MG63 (cell line): ENCODE measurements around the gene TTC23L. TPM values are rescaled to one million over a fixed set of nuclear protein-coding genes. Genes with fewer than 3 reads are reported as not detected.
"Not testable (repeated sequence)": the region's sequence is repeated elsewhere in the genome, so short reads cannot be mapped to it uniquely, and the experiment has no call there.

Experiments used
- DNase-seq: peaks from one replicate; pipeline ENCODE4 v3.0.0-alpha.2; 2020
- H3K27me3 ChIP-seq: fragments of 250-450 bp; sonication (Bioruptor Pico); 2 replicates; pipeline ENCODE4 v1.5.1; 2020; ENCODE audit warnings: mild to moderate bottlenecking, moderate library complexity
- H3K36me3 ChIP-seq: fragments of 250-450 bp; sonication (Bioruptor Pico); 2 replicates; pipeline ENCODE4 v1.5.1; 2020; ENCODE audit warnings: mild to moderate bottlenecking, moderate library complexity
- H3K4me3 ChIP-seq: fragments of 250-450 bp; sonication (Bioruptor Pico); 2 replicates; pipeline ENCODE4 v1.5.1; 2020; ENCODE audit warnings: mild to moderate bottlenecking, moderate library complexity
- H3K9me3 ChIP-seq: fragments of 250-450 bp; sonication (Bioruptor Pico); 2 replicates; pipeline ENCODE4 v1.5.1; 2020; ENCODE audit warnings: mild to moderate bottlenecking, moderate library complexity
- total RNA-seq: library from RNA; depleted of rRNA; stranded (reverse); fragments of >200 nt; shearing (Covaris generic); gene quantifications from 2 replicates; pipeline ENCODE4 v1.2.3, GENCODE V29; 2014; ENCODE audit warnings: low replicate concordance

Gene TTC23L
- total RNA-seq, 1 experiment from 2014 or later: not detected

DNA sequence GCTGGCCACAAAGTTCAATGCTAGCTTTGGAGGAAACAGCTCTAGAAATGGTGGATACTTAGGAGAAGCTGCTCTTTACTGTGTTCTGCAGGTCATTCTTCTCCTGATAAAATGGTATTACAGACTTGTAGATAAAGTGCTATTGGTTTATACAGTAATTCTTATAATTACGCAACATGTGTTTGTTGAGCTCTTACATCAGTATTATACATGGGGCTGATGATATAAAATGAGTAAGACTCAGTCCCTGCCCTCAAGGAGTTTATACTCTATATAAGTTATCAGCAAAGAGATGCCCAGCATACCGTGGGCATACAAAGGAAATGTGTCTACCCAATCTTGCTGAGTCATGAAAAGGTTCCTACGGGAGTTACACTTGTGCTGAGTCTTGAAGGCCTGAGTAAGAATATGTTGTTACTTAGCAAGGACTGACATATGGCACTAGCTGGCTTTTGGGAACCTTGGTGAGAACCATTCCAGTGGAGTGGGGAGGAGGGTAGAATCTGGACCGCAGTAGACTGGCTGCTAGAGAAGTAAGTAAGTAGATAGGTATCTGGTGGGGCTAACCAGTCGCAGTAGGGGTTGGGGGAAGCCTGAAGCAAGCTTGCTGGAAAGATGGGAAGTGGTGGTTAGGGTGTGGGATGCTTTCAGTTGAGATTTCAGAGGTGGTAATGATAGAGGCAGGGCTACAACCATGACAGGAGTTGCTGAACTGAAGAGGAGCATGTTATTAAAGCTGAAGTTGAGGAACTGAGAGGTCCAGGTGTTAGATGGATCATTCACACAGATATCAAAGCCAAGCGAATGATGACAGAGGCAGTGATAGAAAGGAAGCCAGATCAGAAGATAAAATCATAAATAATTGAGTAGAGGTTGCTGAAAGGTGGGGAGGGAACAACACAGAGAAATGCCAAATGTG is 11.1 kb upstream of the TTC23L start:
- Histone ChIP-seq H3K9me3 (no peaks in the 10 kb centered on the region), H3K4me3 (no peak overlapping the region), H3K36me3 (peaks cover 88% of the 10 kb centered on the region), H3K27me3 (no peaks in the 10 kb centered on the region)
- DNase-seq: no peak

DNA sequence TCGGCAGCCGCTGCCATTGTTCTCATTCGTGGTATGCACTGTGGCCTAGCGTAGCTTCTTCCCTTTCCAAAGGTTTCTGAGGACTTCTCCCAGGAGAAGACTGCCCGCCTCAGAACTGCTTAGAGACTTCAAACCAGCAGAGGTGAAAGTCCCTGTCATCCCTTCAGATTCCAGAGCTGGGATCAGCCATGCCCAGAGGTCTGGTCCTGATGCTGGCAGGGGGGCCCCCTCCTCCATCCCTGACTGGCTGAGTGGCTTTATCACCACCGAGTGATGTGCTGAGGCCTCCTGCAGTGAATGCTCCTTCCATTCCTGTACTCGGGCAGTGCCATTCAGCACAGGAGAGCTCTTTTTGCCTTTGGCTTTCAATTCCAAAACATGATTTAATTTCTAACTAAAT is 8.1 kb upstream of the TTC23L start:
- H3K4me3 ChIP-seq, H3K9me3 ChIP-seq, DNase-seq, H3K27me3 ChIP-seq: not testable (repeated sequence)
- H3K36me3 ChIP-seq: peaks cover 80% of the 10 kb centered on the region

DNA sequence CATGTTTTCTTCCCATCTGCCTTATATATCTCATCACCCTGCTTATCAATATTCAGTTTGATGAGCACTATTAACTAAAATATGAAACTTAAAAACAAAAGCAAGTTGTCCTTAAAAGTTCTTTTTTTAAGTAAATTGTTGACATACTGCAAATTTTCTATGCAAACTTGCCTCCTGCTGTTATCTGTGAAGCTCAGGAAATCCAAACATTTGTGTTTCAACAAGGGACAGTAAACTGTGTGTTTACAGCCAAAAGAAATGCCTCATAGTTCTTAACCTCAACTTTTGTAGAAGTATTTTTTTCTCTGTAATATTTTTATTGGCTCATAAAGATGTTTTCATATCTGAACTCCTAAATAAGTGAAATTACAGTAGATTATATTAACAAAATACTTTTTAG is 7.7 kb upstream of the TTC23L start:
- H3K36me3 ChIP-seq: peaks cover 77% of the 10 kb centered on the region
- H3K9me3 ChIP-seq: no peaks in the 10 kb centered on the region
- DNase-seq: no peak
- no peaks in the 10 kb centered on the region for H3K27me3 ChIP-seq
- no peak overlapping the region for H3K4me3 ChIP-seq

DNA sequence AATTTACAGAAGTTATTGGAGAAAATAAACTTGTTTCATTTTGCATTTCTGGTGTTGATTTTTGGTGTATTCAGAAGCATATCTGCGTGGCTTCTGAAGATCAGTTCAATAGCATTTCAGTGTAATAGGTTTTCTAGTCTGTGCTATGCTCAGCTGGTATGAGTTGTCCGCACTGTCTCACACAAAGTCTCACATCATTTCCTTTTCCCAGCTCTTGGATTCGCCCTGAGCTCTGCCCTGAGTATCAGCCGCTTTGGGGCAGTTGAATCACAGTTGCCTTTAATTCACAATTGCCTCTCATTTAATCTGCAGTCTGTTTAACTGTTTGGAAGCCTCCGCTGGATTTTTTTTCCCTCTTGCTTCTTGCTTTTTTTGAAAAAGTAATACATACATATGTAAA is 6.4 kb upstream of the TTC23L start:
- H3K36me3 ChIP-seq: peaks cover 64% of the 10 kb centered on the region
- no peaks in the 10 kb centered on the region for H3K27me3 ChIP-seq
- no peaks in the 10 kb centered on the region for H3K9me3 ChIP-seq
- DNase-seq: no peak
- H3K4me3 ChIP-seq: no peak overlapping the region

DNA sequence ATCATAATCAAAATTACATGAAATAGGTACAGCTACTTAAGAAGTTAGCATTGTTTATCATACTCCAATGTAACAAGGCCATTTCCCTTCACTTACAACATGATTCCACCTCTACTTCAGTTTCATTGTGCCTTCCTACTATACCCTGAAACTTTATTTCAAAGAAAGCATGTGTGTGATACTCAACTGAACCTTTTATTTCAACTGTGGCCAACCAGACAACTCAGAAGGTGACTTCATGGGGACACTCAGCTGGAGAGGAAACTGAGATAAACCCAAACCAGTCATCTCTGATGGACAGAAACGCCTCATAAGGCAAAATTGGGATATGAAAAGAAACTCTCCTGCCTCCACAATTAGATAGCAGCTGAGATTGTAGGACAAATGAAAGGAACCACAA is 5.9 kb upstream of the TTC23L start:
- Histone ChIP-seq H3K9me3 (no peaks in the 10 kb centered on the region), H3K4me3 (no peak overlapping the region), H3K27me3 (no peaks in the 10 kb centered on the region), H3K36me3 (peaks cover 59% of the 10 kb centered on the region)
- DNase-seq: no peak

DNA sequence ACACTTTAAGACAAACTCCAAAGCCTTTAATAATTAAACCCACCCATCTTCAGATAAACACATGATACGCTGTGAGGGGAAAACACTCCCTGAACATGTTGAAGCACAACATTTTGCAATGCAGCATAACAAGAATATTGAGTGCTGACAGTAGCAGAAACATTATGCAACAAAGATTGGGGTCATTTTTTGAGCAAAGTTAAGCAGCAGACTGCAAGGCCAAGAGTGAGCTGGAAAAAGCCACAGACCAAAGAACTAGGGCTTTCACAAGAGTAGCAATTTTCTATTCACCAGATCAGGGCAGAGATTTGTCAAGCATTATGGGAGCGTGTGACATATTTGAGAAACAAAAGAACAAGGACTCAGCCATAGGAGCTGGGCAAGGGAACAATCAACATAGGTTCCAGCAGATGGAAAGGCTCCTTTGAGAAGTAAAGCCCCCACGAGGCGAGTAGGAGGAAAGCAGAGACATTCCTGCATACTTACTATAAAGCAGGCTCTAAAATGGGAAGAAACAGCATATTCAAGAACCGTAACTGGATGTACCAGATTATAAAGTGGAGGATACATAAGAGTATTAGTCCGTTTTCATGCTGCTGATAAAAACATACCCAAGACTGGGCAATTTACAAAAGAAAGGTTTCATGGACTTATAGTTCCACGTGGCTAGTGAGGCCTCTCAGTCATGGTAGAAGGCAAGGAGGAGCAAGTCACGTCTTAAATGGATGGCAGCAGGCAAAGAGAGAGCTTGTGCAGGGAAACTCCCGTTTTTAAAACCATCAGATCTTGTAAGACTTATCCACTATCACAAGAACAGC is 4.8 kb upstream of the TTC23L start:
- no peak for DNase-seq
- Histone ChIP-seq H3K36me3 (peaks cover 51% of the 10 kb centered on the region), H3K4me3 (no peak overlapping the region), H3K9me3 (no peaks in the 10 kb centered on the region), H3K27me3 (no peaks in the 10 kb centered on the region)

DNA sequence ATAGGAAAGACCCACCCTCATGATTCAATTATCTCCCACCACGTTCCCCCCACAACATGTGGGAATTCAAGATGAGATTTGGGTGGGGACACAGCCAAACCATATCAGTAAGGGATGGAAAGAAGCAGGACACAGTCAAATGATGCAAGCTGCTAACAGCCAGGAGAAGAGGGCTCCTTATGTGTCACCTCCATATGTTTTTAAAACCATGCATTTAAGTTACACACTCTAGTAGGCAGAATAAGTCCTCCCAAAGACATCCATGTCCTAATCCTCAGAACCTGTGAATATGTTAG is 4.2 kb upstream of the TTC23L start:
- Histone ChIP-seq H3K36me3 (peaks cover 45% of the 10 kb centered on the region), H3K4me3 (no peak overlapping the region), H3K9me3 (no peaks in the 10 kb centered on the region), H3K27me3 (no peaks in the 10 kb centered on the region)
- DNase-seq: no peak

DNA sequence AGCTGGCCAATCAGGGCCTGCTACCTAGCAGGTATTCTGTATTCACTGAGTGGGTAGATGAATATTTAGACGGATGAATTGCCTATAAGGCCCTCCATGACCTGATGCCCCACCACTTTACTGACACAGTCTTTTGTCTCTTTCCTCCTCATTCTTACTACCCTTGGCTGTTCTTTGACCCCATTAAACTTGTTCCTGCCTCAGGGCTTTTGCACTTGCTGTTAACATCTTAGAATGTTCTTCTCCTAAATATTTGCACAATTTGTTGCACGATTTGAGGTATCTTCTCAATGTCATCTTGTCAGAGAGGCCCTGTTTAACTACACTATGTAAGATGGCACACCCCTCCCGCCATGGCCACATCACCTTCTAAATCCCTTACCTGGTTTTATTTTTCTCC is 3.3 kb upstream of the TTC23L start:
- no peak for DNase-seq
- Histone ChIP-seq H3K27me3 (peaks cover 4% of the 10 kb centered on the region; the same call in 1 of the 2 replicates), H3K9me3 (no peaks in the 10 kb centered on the region), H3K36me3 (peaks cover 36% of the 10 kb centered on the region), H3K4me3 (no peak overlapping the region)

DNA sequence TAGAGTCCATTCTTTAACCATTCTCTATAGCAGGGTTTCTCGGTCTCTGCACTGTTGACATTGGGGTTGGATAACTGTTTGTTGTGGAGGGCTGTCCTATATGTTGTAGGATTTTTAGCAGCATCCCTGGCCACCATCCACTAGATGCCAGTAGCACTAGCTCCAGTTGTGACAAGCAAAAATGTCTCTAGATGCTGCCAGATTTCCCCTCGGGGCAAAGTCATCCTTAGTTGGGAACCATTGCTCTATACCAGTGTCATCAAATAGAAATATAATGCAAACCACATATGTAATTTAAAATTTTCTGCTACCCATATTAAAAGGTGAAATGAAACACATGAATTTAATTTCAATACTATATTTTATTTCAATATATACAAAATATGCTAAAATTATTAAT is 2.9 kb downstream of the TTC23L start:
- H3K27me3 ChIP-seq: peaks cover 4% of the 10 kb centered on the region; the same call in 1 of the 2 replicates
- H3K4me3 ChIP-seq: no peak overlapping the region
- no peaks in the 10 kb centered on the region for H3K36me3 ChIP-seq
- no peaks in the 10 kb centered on the region for H3K9me3 ChIP-seq
- DNase-seq: no peak

DNA sequence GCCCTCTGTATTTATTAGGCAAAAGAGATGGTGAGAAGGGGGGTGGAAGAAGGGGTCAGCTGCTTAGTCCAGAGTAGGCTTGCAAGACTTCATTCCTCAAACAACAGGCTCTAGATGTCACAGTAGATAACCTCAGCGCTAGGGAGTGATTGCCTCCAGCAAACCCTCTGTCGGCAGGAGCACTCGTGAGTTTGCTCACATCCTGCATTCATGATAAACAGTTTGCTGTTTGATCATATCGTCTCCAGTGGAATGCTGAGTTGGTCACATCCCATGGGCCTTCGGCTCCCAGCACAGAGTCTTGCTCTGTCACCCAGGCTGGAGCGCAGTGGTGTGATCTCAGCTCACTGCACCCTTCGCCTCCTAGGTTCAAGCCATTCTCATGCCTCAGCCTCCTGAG is 3.6 kb downstream of the TTC23L start:
- H3K9me3 ChIP-seq: no peaks in the 10 kb centered on the region
- no peak overlapping the region for H3K4me3 ChIP-seq
- no peak for DNase-seq
- peaks cover 4% of the 10 kb centered on the region; the same call in 1 of the 2 replicates for H3K27me3 ChIP-seq
- no peaks in the 10 kb centered on the region for H3K36me3 ChIP-seq

DNA sequence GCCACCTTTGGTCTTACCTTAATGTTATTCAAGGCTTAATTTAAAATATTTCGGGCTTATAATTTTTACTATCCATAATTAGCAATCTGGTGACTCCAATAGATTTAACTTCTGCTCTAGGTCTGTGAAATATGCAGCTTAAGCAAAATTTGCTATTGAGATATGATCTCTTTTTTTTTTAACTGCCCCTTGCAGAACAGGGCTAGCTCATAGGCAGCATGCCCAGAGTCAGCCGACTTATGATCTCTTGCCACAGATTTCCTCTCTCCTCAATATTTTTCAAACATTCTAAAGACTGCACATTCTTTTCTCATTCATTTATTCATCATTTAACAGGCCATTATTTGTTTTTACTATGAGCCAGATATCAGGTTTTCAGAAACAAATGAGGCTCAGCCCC is 4.5 kb downstream of the TTC23L start:
- DNase-seq: peak; percentile 19
- H3K9me3 ChIP-seq: no peaks in the 10 kb centered on the region
- H3K27me3 ChIP-seq: peaks cover 4% of the 10 kb centered on the region; the same call in 1 of the 2 replicates
- H3K4me3 ChIP-seq: no peak overlapping the region
- H3K36me3 ChIP-seq: no peaks in the 10 kb centered on the region

DNA sequence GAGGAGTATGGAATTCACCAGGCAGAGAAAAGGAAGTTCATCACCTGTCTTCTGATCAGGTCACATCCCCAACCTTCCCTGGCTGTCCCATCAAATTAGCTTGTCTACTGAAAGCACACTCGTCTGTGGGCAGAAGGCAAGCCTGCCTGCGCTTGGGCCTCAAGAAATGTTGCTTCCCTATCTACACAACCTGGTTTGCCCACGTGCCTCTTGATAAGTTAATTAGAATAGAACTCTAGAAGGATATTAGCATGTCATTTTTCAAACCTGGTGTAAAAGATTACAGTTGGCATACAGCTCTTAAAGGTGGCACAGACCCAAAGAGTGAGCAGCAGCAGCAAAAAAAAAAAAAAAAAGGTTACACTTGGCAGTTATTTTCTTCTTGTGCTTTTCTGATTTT is 5.1 kb downstream of the TTC23L start:
- H3K4me3 ChIP-seq: no peak overlapping the region
- H3K36me3 ChIP-seq: no peaks in the 10 kb centered on the region
- peaks cover 4% of the 10 kb centered on the region; the same call in 1 of the 2 replicates for H3K27me3 ChIP-seq
- H3K9me3 ChIP-seq: no peaks in the 10 kb centered on the region
- DNase-seq: no peak

DNA sequence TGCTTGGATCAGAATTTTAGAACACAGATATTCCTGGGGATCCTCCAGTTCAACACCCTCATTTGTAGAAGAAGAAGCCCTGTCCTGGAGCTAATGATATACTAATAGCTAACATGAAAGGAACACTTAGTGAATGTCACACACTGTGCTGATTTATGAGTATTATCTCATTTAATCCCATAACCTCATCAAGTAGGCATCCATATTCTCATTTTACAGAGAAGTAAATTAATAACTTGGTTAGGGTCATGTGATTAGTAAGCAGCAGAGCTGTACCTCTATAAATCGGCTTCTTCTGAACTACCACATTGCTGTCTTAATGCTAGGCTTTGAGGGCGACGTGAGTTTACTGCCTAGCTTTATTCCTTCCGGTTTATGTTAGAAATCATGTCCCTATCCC is 6.0 kb downstream of the TTC23L start:
- H3K36me3 ChIP-seq: no peaks in the 10 kb centered on the region
- H3K9me3 ChIP-seq: no peaks in the 10 kb centered on the region
- no peak for DNase-seq

DNA sequence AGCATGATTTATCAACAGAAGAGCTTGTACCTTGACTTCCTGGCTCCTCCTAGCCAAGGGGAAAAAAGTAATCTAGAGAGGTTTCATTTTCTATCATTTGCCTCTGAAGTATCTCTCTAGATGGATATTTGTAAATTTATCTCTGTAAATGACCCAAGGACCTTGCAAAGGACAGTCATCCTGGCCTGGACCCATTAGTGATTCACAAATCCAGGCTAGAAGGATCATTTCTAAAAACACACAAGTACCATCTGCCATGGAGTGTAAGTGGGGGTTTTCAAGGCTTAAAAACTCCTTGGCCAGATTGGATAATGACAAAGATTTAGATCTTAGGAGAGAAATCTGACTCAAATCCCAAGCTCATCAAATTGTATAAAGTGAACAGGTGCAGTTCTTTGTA is 8.1 kb downstream of the TTC23L start:
- Histone ChIP-seq H3K36me3 (no peaks in the 10 kb centered on the region), H3K4me3 (no peak overlapping the region), H3K27me3 (no peaks in the 10 kb centered on the region), H3K9me3 (no peaks in the 10 kb centered on the region)
- no peak for DNase-seq

More for the DNA sequence above, 6.0 kb downstream of the TTC23L start:
- H3K27me3 ChIP-seq: peaks cover 4% of the 10 kb centered on the region; the same call in 1 of the 2 replicates
- H3K4me3 ChIP-seq: no peak overlapping the region

DNA sequence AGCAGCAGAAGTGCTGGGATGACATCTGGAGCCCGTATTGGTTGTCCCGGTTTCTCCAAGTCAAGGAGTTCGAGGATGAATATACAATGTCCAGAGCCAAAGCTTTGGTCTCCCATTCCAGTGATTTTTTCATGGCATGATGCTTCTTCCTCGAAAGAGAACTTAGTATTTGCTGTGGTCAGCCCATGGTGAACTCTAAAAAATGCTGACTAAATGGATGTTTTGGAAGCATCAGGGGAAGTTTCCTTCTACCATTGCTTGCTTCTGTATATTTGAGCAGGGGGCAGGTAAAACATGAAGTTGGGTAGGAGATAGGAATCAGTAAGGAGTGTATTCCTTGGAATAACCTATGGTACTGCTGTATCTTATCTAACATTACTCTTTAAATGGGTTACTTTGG is 8.6 kb downstream of the TTC23L start:
- H3K36me3 ChIP-seq: no peaks in the 10 kb centered on the region
- no peaks in the 10 kb centered on the region for H3K27me3 ChIP-seq
- DNase-seq: no peak
- H3K4me3 ChIP-seq: no peak overlapping the region
- H3K9me3 ChIP-seq: no peaks in the 10 kb centered on the region

DNA sequence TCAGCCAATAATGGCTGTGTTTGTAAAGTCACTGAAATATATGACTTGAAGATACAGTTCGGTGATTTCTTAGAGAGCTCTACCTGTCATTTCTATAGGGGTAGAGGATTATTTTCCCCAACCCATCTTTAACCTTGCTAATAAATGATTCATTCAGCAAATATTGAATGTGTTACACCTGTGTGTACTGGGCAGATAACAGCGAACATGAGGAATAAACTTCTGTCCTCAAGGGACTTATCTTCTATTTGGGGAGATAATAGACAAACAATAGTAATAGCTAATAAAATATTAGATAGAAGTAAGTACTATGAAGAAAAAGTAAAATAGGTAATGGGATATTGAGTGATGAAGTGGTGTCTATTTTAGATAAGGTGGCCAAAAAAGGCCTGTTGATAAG is 9.3 kb downstream of the TTC23L start:
- Histone ChIP-seq H3K9me3 (no peaks in the 10 kb centered on the region), H3K4me3 (no peak overlapping the region), H3K36me3 (no peaks in the 10 kb centered on the region), H3K27me3 (no peaks in the 10 kb centered on the region)
- DNase-seq: no peak

DNA sequence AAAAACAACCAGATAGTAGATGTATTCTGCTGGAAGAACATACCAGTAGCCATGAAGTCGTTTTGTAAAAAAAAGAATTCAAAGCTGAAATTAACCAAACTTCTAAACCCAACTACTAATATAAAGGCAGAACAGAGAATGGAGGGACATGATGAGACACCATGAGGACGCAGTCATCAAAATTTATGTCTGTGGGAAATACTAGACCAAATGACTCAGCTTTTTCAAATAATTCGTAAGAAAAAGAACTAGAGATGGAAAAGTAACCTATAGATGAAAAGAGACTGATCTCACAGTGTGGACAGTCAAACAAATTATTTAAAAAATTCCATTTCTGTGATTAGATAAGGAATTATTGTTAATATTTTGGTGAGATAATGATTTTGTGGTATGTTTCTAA is 10.3 kb downstream of the TTC23L start:
- Histone ChIP-seq H3K9me3 (no peaks in the 10 kb centered on the region), H3K27me3 (no peaks in the 10 kb centered on the region), H3K4me3 (no peak overlapping the region), H3K36me3 (no peaks in the 10 kb centered on the region)
- DNase-seq: no peak
